Neural progenitor cell (in vitro differentiated cells): ENCODE results near the gene YEATS4.

Experiments
- CTCF ChIP-seq: fragments of 200-600 bp; sonication (generic); IDR thresholded peaks from 2 replicates; pipeline ENCODE4 v1.5.1; 2017; ENCODE audit warnings: antibody characterized with exemption, mild to moderate bottlenecking
- EZH2phosphoT487 ChIP-seq: fragments of 200-600 bp; sonication (generic); IDR thresholded peaks from 2 replicates; pipeline ENCODE4 v1.6.1; 2017; ENCODE audit warnings: antibody characterized with exemption

DNA sequence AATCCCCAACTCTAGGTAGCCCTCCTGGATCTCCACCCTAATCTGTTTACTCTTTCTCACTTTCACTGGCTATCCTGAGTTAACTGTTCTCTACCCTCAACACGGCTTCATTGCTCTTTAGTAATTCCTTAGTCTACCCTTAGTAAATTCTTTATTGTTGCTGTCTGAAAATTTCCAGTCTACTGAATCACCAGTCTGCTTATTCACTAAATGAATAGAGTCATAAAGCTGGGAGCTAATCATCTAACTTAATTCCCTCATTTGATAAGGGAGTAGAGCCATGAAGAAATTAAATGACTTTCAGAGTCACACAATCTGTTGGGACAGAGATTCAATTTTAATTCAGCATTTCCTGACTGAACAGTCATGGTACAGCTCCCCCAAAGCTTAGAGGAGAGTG lies 36.5 kb downstream of the YEATS4 start:
- TF ChIP-seq CTCF: no peak
- TF ChIP-seq EZH2phosphoT487: no peak
